Left cardiac atrium (tissue), 4 donors: ENCODE results near the gene DNM1. TPM values are rescaled to one million over a fixed set of nuclear protein-coding genes. Genes with fewer than 3 reads are reported as not detected.
"Not testable (repeated sequence)": the region's sequence is repeated elsewhere in the genome, so short reads cannot be mapped to it uniquely, and the experiment has no call there.

Source experiments
- ATAC-seq, 2 donors: fragments of 200-7000 bp; cut with Tn5 transposase; one replicate each; pipeline ENCODE4 v1.9.1; 2020; ENCODE audit warnings: mild to moderate bottlenecking in 2 of 2, moderate library complexity in 2 of 2
- DNase-seq: peaks from one replicate; pipeline ENCODE4 v3.0.0-alpha.2; 2020
- intact Hi-C, 2 donors: fragments of 100-400 bp; cut with DNase I; formaldehyde crosslinking; loops; one replicate each; pipeline versions ENCODE4 v1.14.1 to v1.15.1; 2022 to 2023
- total RNA-seq, 2 donors: library from RNA; stranded (reverse); fragmentation: NEBNext Ultra II Directional; extraction: Animal tissue kit (Norgen Biotek cat#: 25700); gene quantifications; one replicate each; pipeline ENCODE4 v1.2.1, GENCODE V29; 2021
- donor health status: DM: no; HTN: yes; CAD: no.
- donor health status: DM: no; HTN: yes; CAD: no; lungs with severe emphysema.
- donor health status: DM: yes; HTN: yes; CAD: no.
- donor health status: Dilated cardiomyopathy.

The DNM1 gene
- total RNA-seq, 2 donors from 2014 or later = 11.3 to 14.0 TPM

DNA sequence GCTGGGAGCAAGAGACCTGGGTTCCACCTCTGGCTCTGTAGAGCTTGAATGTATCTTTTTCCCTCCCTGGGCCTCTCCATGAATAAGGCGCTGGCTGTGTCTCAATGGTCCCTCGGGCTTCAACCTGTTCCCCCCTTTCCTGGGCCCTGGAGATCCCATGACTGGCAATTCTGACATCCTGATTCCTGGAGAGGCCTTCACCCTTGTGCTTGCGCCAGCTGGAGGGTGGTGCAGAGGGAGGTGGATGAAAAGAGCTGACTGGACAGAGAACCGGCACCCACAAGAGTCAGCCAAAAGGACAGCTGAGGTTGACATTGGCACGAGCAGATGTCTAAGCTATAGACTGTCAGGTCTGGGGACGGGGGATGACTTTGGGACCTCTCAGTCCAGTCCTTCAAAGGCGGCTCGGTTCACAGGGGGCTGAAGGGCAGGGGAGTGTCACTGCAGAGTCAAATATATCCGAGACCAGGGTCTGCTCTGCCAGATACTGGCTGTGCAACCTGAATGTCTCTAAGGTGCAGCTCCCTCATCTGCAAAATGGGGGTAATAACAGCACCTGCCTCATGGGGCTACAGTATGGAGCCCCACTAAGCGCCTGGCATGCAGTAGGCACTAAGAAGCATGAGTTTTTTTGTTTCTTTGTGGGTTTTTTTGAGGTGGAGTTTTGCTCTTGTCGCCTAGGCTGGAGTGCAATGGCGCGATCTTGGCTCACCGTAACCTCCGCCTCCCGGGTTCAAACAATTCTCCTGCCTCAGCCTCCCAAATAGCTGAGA lies 13.8 kb downstream of the DNM1 start:
- DNase-seq = no peak
- ATAC-seq = no peak
- intact Hi-C loops = no loop called here

DNA sequence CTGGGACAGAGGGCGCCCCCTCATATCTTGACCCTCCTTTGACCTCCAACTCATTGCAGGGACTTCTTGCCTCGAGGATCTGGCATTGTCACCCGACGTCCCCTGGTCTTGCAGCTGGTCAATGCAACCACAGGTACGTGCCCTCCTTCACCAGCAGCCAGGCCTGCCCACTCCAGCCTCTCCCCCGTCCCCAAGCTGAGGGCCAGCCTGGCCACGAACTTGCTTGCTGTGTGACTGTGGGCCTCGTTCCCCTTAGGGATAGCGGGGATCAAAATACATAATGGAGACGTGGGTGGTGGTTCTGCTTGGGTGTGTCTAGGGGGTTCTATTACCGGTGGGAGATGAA lies 15.0 kb downstream of the DNM1 start:
- intact Hi-C loops = no loop called here
- no peak for DNase-seq
- no peak for ATAC-seq

DNA sequence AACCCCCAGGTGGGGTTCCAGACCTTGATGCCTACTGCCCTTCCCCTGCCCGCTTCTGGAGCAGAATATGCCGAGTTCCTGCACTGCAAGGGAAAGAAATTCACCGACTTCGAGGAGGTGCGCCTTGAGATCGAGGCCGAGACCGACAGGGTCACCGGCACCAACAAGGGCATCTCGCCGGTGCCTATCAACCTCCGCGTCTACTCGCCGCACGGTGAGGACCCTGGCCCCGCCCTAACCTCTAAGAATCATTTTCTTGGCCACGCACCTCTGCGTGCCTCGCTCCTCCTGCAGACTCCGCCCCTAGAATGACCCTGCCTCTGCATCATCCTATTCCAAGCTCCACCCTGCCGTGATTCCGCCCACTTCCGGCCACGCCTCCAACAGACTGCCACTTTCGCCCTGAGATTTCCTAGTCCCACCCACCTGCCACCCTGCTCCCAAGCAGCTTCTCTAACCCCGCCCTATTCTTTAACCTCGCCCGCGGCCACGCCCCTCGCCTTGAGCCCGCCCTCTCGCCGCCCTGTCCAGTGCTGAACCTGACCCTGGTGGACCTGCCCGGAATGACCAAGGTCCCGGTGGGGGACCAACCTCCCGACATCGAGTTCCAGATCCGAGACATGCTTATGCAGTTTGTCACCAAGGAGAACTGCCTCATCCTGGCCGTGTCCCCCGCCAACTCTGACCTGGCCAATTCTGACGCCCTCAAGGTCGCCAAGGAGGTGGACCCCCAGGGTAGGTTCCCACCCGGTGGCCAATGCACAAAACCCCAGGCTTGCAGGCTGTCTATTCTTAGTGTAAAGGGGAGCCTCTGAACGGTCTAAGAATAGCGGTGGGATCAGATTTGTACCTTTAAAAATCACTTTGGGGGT lies 15.6 kb downstream of the DNM1 start:
- DNase-seq (peak; percentile 94), ATAC-seq (peak; percentile 92 to 93)
- intact Hi-C loops = no loop called here

DNA sequence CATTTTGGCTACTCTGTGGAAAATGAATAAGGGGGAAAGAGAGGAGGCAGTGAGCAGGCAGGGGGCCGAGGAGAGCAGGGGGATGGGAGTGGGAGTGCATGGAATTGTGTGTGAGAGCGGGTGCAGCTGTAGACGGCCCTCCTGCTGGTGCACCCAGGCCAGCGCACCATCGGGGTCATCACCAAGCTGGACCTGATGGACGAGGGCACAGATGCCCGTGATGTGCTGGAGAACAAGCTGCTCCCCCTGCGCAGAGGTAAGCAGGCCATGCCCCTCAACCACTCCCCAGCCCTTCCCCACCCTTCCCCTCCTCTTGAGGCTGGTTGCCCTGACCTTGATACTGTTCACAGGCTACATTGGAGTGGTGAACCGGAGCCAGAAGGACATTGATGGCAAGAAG lies 16.7 kb downstream of the DNM1 start:
- DNase-seq (no peak), ATAC-seq (no peak)
- intact Hi-C loops = no loop called here

DNA sequence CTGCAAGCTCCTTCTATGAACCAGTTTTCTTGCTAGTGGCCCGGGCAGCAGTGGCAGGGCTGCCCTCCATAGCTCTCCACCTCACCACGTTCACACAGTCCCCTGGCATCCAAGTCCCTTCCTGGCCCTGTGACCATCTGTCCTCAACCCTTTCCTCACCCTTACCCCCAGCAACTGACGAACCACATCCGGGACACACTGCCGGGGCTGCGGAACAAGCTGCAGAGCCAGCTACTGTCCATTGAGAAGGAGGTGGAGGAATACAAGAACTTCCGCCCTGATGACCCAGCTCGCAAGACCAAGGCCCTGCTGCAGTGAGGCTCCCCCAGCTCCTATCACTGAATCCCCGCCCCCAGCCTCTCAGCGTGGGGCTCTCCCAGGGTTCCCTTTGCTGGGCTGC lies 18.8 kb downstream of the DNM1 start:
- no peak for DNase-seq
- intact Hi-C loops = no loop called here

DNA sequence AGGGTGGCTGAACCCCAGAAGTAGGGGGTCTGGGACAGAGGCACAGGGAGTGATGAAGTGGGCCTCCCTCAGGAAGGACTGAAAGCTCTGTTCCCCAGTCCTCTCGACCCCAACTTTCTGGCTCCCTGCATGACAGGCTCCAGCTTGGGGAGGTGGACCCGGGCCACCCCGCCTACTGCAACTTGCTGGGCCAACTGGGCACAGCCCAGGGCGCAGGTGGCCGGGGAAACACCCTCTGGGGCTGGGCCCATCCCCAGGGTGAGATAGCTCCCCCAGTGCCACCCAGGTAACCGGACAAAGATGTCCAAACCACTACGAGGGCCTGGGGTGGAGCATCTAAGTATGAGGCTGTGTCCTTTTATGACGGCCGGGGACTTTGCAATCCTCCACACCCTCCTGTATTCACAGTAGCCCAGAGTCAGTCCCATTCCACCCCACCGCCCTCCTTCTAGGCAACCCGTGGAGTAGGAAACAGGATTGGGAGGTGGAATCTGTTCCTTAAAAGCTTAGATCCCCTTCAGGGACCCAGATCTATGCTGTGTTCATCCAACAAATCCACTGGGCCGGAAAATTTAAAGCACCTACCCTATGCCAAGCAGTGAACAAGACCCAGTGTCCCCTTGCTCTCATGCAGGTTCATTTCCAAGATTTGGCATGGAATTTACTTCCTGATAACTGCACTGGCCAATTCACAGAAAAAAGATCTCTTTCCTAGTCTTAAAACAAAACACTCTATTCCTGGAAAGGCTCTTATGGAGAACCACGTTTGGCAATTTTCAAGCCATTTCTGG lies 19.9 kb downstream of the DNM1 start:
- DNase-seq (no peak), ATAC-seq (no peak)
- intact Hi-C loops = no loop called here

More for the DNA sequence above, 18.8 kb downstream of the DNM1 start:
- no peak for ATAC-seq

DNA sequence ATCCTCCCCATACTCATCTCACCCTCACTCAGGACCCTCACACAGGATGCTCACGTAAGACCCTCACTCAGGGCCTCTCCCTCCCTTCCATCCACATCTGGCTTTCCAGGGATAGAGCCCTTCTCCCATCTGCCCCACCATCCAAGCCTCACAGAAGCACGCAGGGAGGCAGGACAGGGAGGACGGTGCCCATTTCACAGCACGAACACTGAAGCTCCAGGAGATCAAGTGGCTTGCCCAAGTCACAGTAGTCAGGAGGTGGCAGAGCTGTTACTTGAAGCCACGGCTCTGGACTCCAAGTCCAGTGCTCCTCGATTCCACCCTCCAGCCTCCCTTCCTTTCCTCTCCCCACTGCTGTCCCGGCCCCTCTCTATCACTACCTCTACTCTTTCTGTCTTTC lies 21.7 kb downstream of the DNM1 start:
- ATAC-seq (no peak), DNase-seq (no peak)
- intact Hi-C loops = no loop called here

DNA sequence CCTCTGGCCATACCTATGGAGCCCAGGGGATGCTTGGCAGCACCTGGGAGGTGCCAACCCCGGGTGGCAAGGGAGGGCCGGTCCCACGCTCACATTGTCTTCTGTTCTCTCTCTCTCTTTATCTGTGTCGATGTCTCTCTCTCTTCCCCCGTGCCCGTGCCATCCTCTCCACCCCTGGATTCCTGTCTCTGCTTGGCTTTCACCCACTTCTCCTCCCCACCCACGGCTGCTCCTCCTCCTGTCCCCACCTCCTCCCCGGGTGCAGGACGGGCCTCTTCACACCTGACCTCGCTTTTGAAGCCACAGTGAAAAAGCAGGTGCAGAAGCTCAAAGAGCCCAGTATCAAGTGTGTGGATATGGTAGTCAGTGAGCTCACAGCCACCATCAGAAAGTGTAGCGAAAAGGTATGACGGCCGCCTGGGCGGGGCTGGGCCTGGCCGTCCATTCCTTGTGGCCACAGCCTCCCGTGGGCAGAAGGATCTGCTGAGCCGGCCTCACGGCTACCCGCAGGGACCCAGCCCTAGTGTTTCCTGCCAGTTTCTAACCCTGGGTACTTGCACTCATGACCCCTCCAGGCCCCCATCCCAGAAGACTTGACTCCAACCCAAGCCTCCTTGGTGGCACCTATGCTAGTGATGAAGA lies 22.7 kb downstream of the DNM1 start:
- DNase-seq = no peak
- intact Hi-C loops = no loop called here

DNA sequence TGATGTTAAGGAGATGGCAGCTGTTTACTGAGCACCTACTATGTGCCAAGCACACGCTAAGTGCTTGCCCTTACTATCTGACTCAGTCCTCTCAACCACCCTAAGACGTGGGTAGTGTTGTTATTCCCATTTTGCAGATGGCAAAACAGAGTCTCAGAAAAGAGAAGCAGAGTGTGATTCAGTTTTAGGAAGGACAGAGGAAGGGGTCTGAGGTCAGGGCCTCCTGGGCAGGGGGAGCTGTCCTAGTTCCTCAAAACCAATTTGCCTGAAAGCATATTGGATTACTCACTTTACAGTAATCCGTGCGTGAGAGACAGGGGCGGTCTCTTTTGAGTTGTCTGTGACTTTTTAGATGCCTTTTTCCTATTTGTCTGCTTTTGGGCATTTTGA lies 23.2 kb downstream of the DNM1 start:
- DNase-seq (no peak), ATAC-seq (no peak)
- intact Hi-C loops = no loop called here

More for the DNA sequence above, 22.7 kb downstream of the DNM1 start:
- ATAC-seq = no peak

DNA sequence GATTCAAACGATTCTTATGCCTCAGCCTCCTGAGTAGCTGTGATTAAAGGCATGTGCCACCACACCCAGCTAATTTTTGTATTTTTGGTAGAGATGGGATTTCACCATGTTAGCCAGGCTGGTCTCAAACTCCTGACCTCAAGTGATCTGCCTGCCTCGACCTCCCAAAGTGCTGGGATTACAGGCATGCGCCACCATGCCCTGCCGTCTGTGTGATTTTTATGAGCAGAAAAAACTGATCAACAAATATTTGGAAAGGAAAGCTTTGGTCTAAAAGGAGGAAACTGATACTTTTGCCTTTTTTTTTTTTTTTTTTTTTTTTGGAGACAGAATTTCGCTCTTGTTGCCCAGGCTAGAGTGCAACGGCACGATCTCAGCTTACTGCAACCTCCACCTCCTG lies 27.7 kb downstream of the DNM1 start:
- ATAC-seq, intact Hi-C loops, DNase-seq: not testable (repeated sequence)

DNA sequence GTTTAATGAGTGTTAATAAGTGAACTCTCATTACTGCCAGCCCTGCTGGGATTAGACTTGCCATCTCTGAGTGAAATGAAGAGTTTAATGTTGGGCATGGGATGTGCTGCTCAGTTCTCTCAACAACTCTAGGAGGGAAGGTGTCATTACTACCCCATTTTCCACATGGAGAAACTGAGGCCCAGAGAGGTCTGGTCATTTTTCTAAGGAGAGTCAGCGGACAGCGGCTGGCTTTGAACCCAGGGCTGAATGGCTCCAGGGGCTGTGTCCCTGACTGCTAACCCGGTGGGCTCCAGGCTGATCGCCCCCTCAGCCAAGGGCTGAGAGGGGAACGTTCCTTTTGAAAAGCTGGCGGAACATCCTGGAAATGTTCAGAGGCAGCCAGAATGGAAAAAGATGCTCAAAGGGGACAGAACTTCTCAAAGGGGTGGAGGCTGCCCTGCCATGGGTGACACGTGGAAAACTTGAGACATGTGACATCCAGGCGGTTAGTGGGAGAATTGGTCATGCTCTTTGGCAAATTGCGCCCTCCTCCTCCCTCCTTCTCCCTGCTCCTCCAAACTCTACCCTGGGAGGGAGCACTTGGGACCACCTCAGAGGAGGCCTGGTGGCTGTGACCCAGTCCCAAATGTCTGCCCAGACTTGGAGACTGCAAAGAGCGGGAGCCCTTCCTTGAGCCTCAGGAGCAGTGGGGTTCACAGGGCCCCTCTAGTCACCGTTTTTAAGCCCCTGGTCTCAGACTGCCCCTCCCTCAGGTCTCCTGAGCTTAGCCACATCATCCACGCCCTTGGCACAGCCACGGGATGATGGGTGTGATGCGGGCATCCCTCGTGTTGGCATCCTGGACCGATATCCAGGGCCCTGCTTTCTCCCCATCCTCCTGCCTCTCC lies 28.7 kb downstream of the DNM1 start:
- no peak for DNase-seq
- peak in 1 of 2 donors; percentile 31 for ATAC-seq
- intact Hi-C loops = no loop called here

DNA sequence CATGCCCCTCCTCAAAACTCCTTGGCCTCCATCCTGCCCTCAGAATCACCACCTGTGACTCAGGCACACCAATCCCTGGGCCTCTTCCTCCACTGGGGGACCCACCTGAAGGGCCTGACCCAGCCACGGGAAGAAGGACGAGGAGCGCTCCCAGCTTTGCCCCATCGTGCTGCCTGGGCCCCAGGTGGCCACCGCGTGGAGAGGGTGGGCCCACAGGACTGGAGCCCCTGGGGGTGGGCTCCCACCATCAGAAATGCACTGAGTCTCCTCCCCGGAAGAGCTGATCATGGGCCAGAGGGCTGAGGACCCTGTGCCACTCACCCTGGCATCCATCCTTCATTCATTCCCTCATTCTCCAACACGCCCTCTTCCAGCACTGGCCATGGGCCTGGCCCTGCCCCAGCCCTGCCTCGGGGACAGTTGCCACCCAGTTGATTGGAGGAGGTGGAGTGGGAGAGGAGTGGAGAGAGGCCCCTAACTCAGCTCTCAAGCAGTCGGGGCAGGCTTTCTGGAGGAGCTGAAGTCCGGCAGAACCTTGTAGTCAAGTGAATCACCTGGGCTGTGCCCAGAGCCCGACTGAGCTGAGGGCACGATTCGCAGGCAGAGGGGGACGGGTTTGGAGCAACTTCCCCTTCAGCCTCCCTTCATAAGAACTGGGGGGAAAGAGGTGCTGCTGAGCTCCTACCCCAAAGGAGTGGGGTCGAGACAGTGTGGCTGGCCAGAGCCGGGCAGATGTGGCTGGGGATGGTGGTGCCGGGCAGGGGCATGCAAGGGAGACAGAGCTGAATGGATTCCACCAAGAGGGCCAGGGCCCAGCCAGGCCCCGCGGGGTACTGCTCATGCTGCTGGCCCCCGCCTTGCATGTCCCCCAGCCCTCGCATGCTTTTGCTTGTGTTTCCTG lies 29.6 kb downstream of the DNM1 start:
- intact Hi-C loops = no loop called here
- ATAC-seq (peak; percentile 38 to 40), DNase-seq (no peak)

DNA sequence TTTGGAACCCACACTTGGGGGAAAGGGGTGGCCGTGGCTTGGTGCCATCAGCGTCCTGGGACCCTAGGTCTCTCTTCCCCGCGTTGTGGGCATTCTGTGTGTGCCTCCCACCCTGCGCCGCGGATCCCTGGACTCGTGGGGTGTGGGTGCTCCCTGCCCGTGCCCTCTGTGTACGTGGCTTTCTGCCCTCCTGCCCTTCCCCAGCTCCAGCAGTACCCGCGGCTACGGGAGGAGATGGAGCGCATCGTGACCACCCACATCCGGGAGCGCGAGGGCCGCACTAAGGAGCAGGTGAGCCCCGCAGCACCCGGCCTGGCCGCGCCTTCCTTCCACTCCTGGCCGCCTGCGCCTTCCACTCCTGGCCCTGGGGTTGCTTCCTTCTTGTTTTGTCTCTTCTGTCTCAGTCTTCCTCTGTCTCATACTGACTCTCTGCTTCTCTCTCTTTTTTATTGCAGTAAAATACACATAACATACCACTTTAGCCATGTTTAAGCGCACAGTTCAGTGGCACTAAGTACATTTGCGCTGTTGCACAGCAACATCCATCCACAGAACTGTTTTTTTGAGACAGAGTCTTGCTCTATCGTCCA lies 30.7 kb downstream of the DNM1 start:
- DNase-seq = no peak
- ATAC-seq = peak in 1 of 2 donors; percentile 15
- intact Hi-C loops = no loop called here

DNA sequence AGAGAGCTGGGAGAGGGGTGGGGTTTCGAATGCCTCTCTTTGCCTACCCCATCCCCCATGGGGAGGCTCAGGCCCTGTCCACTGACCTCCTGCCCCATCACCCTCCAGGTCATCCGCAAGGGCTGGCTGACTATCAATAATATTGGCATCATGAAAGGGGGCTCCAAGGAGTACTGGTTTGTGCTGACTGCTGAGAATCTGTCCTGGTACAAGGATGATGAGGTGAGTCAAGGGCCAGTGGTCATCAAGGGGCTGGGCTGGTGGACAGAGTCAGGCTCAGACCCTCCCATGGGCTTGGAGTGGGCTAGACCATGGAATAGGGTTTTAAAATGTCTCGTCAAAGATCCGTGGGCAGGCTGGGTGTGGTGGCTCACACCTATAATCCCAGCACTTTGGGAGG lies 38.9 kb downstream of the DNM1 start:
- intact Hi-C loops = no loop called here
- ATAC-seq (no peak), DNase-seq (no peak)

DNA sequence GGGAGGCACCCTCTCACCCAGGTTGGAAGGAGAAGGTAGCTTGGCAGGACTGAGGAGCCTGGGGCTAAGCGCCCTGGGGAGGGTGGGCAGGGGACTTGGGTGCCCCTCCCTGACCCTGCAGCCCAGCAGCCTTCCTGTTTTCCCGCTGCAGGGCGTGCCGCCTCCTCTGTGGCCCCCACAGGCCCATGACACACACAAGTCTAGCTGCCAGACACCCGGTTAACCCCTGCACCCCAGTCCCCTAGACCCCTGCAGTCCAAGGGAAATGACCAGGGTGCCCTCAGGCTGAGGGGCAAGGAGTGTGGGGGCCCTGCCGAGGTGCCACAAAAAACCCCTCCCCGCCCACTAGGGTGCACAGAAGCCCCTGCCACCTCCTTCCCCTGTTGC lies 39.6 kb downstream of the DNM1 start:
- intact Hi-C loops = no loop called here
- ATAC-seq (peak in 1 of 2 donors; percentile 27), DNase-seq (peak; percentile 50)

DNA sequence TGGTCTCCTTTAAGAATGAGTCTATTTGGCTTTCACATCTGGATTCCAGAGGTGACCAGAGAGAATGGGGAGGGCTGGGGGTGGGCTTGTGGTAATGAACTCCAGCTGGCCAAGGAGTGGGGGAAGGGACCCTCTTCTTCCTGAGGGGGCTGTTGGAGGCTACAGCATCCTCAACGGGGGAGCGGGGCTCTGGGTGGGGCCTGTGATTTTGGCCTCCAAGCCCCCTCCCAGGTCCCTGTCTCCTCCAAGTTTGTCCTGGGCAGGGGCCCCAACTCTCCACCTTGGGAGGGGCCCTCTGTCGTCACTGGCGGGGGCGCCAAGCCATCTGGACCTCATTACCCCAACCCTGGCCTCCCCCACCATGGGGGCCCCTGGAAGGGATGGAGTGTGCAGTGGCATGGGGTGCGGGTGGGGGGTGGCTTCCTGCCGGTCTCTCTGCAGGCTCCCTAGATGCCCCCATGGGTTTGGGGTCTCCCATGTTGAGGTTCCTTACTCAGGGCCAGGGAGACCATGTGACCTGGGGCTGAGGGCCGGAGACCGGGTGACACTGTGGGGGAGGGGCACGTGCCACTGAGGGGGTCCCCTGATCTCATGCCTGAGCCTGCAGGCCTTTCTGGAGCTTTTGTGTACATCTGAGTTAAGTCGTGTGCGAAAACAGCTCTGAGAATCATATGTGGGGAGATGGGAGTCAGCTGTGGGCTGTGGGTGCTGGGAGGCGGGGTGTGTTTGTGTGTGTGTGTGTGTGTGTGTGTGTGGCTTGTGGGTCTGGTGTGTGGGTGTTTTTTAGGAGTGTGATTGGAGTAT lies 40.2 kb downstream of the DNM1 start:
- DNase-seq = no peak
- intact Hi-C loops = no loop called here

More for the DNA sequence above, 40.2 kb downstream of the DNM1 start:
- ATAC-seq = peak; percentile 9 to 41
